Measurements from ENCODE around the gene POTEB3.
"Not testable (repeated sequence)": the region's sequence is repeated elsewhere in the genome, so short reads cannot be mapped to it uniquely, and the experiment has no call there.

Gene POTEB3

DNA sequence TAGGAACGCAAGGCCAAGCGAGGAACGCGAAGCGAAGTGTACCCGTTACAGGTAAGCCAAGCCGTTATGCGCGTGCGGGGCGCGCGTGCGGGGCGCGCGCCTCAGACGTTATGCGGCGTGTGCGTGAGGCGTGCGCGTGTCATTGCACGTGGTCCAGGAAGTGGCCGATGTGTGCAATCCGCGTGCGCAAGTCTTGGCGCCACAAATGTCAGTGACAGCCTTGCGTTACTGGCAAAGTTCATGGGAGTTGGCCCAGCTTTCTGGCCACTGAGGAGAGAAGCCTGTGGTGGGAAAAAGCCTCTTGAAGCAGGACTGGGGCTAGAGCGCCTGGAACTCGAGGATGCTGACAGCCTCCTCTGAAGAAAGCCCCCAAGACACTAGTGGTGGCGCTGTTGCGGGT, at the start of gene POTEB3:
TSS of gene POTEB3 (minus strand) at position 101 of the 400 bp plus-strand sequence. CDS start 488 bp downstream, outside the sequence.
- DNase-seq, result not testable (repeated sequence)

DNA sequence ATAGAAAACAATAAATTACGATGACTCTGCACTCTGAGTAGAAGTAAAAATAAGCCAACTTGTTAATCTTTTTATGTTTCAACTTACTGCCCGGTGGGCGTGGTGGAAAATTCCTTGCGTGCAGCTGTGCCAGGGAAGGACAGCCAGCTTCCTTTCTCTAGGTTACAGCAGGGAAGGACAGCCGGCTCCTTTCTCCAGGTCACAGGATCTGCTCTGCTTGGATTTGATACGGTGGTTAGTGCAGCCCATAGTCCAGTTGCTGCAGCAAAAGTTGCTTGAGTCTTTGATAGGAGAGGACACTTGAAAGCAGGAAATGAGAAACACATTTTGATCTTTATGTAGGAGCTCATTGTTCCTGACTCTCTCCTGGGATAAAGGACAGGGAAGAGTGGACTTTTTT, 13.4 kb upstream of the POTEB3 start:
- DNase-seq, result not testable (repeated sequence)

DNA sequence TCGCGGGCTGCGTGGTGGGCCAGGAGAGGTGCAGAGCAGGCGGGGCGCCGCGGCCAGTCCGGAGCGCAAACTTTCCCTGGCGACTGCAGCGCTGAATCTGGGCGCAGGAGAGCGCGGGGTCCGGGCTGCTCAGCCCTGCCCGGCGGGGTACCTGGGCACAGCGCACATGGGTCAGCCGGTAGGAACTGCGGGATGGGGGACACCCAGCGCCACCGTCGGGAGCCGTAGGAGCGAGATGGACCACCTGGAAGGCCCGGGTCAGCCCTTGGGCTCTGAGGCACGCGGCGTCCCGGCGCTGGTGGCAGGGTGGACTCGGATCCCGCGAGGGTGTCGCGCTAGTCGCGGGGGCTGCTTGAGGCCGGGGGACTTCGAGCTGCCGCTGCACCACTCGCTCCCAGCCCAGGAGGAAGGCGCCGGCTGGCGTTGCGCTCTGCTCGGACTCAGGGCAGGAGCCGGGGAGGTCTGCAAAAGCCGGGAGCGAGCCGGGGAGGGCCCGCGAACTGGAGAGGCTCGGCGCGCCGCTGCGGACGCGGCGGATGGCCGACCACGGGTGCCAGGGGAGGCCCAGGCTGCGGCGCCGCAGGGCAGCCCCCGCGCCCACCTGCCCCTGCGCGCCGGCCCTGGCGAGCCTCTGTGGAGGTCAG, 11.7 kb upstream of the POTEB3 start:
- DNase-seq, result not testable (repeated sequence)

DNA sequence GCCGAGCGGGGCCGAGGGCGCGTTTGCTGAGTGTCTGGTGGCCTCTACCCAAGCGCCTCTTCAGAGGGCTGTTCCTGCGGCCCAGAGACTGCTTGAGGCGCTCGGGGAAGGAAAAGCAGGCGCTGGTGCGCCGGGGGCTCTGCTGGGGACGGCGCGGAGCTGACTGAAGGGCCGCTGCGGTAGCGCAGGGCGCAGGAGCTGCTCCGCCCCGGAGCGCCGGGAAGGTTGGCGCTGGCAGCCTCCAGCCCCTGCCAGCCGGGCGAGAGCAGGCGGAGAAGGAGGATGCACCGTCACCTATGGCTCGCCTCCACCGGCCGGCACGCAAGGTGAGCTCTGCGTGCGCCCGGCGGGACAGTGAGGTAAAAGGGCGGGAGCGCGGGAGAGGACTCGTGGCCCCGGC, 11.2 kb upstream of the POTEB3 start:
- DNase-seq, result not testable (repeated sequence)

DNA sequence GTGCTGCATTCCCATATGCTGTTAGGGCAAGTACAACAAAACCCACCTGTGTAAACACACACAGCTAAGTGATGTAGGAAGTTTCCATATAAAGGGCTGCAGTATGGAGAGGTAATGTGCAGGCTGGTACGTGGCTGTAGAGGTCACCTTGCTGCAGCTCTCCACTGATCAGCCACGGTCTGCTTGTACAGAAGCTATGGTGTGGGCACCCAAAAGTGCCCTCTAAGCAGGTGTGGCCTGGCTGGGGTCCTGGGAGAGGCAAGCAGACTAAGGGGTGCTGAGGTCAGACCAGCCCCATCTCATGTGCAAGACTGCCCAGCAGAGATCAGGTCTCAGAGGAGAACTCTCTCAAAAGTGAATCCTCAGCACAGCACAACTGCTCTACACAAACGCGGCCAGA, 32.9 kb downstream of the POTEB3 start:
- not testable (repeated sequence) for DNase-seq

- not testable (repeated sequence) for DNase-seq
These were observed 38.8 kb downstream of the POTEB3 start for GRCh38 chr15:21401531-21401930.

- not testable (repeated sequence) for DNase-seq
These were observed 41.2 kb downstream of the POTEB3 start for GRCh38 chr15:21399111-21399510.

GRCh38 chr15:21398511-21398910, 41.8 kb downstream of the POTEB3 start:
- not testable (repeated sequence) for DNase-seq

DNA sequence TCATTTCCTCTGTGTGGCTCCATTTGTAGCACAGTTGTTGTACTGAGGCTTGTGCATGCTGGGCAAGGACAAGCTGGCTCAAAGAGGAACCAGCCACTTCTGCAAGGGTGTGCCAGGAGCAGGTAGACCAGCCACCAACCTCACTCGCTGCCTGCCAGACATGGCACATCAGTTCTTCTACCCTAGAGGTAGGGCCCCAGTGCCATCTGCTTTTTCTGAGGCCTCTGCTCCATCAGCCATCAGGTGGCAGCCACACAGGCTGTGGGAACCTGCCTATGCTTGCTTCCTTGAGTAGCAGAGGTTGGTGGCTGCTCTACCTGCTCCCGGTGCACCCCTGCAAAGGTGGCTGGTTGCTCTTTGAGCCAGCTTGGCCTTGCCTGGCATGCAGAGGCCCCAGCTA, 42.6 kb downstream of the POTEB3 start:
- DNase-seq, result not testable (repeated sequence)

DNA sequence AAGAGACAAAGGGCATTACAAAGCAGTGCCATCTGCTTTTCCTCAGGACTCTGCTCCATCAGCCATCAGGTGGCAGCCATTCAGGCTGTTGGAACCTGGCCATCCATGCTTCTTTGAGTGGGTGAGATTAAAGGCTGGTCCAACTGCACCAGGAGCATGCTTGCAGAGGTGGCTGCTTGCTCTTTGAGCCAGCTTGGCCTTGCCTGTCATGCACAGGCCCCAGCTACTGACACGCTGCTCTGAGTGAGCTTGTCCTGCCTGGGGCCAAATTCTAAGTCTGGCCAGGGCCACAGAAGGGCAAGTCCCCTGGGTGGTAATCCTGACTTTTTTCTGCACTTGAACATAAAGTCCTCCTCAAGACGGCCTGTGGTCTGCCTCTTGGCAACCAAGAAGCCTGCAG, 43.1 kb downstream of the POTEB3 start:
- not testable (repeated sequence) for DNase-seq

DNA sequence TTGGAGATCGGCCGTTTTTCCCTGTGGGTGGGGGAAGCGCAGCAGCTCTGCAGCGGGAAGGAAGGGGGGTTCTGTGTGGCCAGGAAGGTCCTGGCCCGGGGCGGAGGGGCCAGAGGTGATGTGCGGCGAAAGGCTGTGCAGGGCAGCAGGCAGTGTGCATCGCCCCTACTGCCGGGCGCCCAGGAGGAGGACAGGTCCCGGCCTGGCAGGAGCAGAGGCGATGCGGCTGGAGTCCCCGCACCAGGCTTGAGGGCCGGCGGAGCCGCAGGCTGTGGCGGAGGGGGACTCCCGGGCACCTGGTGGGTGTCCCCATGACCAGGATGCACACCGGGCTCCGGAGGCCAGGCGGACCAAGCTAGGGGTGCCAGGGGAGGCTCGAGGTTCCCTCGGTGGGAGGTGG, 54.3 kb downstream of the POTEB3 start:
- not testable (repeated sequence) for DNase-seq

- DNase-seq, result not testable (repeated sequence)
These were observed 56.3 kb downstream of the POTEB3 start for GRCh38 chr15:21383866-21384485.

DNA sequence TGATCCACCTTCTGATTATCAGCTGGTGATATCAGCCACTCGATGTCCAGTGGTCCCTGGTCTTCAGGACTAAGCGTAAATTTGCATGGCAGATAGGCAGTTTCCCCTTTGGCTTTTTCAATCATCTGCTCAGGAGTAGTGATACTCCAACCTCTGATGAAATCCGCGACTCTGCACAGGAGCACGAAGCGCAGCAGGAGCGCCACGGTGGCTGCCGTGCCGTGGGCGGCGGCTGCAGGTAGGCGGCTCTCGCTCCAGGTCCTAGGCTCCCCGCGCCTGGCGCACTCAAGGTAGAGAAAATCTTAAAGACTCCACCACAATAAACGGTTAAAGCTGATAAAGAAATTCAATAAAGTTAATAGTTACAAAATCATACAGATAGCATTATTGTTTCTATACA, 66.6 kb downstream of the POTEB3 start:
- DNase-seq, result not testable (repeated sequence)

DNA sequence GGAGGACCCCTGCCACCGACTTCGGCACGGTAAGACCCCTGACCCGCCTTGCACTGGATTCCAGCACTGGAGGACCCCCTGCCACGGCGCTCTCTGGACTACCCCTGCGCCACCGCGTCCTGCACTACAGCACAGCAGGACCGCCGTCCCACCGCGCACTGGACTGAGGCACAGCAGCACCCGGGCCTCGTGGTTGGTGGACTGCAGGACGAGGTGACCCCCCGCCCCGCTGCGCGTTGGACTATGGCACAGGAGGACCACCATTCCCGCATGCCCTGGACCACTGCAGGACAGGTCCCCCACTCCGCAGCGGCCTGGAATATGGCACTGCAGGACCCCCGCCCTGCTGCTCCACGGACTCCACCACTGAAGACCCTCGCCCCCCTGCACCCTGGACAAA, 71.1 kb downstream of the POTEB3 start:
- not testable (repeated sequence) for DNase-seq

DNA sequence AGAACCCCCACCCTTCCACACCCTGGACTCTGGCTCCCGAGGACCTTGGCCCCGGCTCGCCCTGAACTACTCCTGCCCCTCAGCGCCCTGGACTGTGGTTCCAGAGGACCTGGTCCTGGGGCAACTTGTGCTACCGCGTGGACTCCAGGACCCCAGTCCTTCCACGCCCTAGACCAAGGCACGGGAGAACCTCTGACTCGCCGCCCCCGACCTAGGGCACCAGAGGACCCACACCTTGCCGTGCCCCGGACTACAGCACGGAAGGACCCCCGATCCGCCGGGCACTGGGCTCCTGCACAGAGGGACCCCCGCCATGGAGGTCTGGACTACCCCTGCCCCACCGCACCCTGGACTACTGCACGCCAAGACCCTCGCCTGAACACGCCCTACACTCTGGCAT, 71.7 kb downstream of the POTEB3 start:
- DNase-seq, result not testable (repeated sequence)
